K562 (cell line): Measurements from ENCODE around the gene ACAP3. TPM values are rescaled to one million over a fixed set of nuclear protein-coding genes. Genes with fewer than 3 reads are reported as not detected.

ENCODE experiments used
- CHD2 ChIP-seq: IDR thresholded peaks from 2 replicates; pipeline ENCODE4 v1.6.1; 2011; ENCODE audit warnings: low read depth, low read length
- ETV1 ChIP-seq: fragments of 450-650 bp; conservative IDR thresholded peaks from 2 replicates; pipeline ENCODE4 v1.6.1; 2016; ENCODE audit warnings: missing genetic modification characterization, control low read depth, low read depth, missing compliant biosample characterization
- FOXJ3 ChIP-seq: sonication (generic); formaldehyde crosslinking; IDR thresholded peaks from 2 replicates; pipeline ENCODE4 v1.4.0; 2020; ENCODE audit warnings: mild to moderate bottlenecking, missing genetic modification reagents
- FOXP1 ChIP-seq: sonication (generic); formaldehyde crosslinking; IDR thresholded peaks from 2 replicates; pipeline ENCODE4 v1.8.0; 2022; ENCODE audit warnings: mild to moderate bottlenecking, missing genetic modification reagents
- FUS ChIP-seq: fragments of 200-400 bp; formaldehyde crosslinking; optimal IDR thresholded peaks from 2 replicates; pipeline ENCODE3; 2017; ENCODE audit warnings: low read depth, low read length
- HDAC1 ChIP-seq, 2 experiments: fragments of 450-650 bp; IDR thresholded peaks; 2 replicates each; pipeline ENCODE4 v1.6.1; 2016 to 2017; ENCODE audit warnings: inconsistent platforms in 1 of 2, mild to moderate bottlenecking in 1 of 2, moderate library complexity in 1 of 2
- HEY1 ChIP-seq: fragments of 250-450 bp; sonication (Bioruptor Pico); IDR thresholded peaks from 2 replicates; pipeline ENCODE4 v1.5.0; 2020; ENCODE audit warnings: mild to moderate bottlenecking, moderate library complexity, borderline replicate concordance
- HNRNPL ChIP-seq: fragments of 200-400 bp; formaldehyde crosslinking; IDR thresholded peaks from 2 replicates; pipeline ENCODE4 v1.6.1; 2017; ENCODE audit warnings: low read depth, mild to moderate bottlenecking, low read length
- HNRNPLL ChIP-seq: fragments of 200-400 bp; formaldehyde crosslinking; IDR thresholded peaks from 2 replicates; pipeline ENCODE4 v1.6.1; 2017; ENCODE audit warnings: low read length, low read depth, mild to moderate bottlenecking; ENCODE audit not compliant: poor library complexity, severe bottlenecking
- HNRNPUL1 ChIP-seq: fragments of 200-400 bp; formaldehyde crosslinking; IDR thresholded peaks from 2 replicates; pipeline ENCODE4 v1.6.1; 2017; ENCODE audit warnings: low read length
- HOXB6 ChIP-seq: fragments of 250-450 bp; sonication (Bioruptor Pico); IDR thresholded peaks from 2 replicates; pipeline ENCODE4 v1.5.1; 2022; ENCODE audit warnings: mild to moderate bottlenecking, borderline replicate concordance
- MEF2D ChIP-seq: conservative IDR thresholded peaks from 2 replicates; pipeline ENCODE4 v1.6.1; 2016; ENCODE audit warnings: low read depth, missing genetic modification characterization, missing compliant biosample characterization
- MTF1 ChIP-seq: fragments of 250-450 bp; sonication (Bioruptor Pico); IDR thresholded peaks from 2 replicates; pipeline ENCODE4 v1.9.0; 2021; ENCODE audit warnings: moderate library complexity, mild to moderate bottlenecking, inconsistent platforms, borderline replicate concordance
- MXI1 ChIP-seq: IDR thresholded peaks from 2 replicates; pipeline ENCODE4 v1.6.1; 2011; ENCODE audit warnings: low read depth, mild to moderate bottlenecking, improper control_type of control experiment, low read length
- PTRF ChIP-seq: fragments of 450-650 bp; IDR thresholded peaks from 2 replicates; pipeline ENCODE4 v1.6.1; 2016; ENCODE audit warnings: mild to moderate bottlenecking, missing genetic modification characterization, missing compliant biosample characterization
- SIN3A ChIP-seq, 2 experiments: fragments of 150-350 bp in 1 of 2; IDR thresholded peaks; 2 replicates each; pipeline ENCODE4 v1.6.1; 2011 to 2016; ENCODE audit warnings: borderline replicate concordance in 2 of 2, low read depth in 2 of 2, low read length in 2 of 2, mild to moderate bottlenecking in 2 of 2, moderate library complexity in 2 of 2; ENCODE audit not compliant: control insufficient read depth in 1 of 2
- TBP ChIP-seq: optimal IDR thresholded peaks from 2 replicates; pipeline ENCODE3; 2011; ENCODE audit warnings: low read depth, low read length, improper control_type of control experiment
- TOE1 ChIP-seq, 2 experiments: fragments of 450-650 bp in 1 of 2; sonication (generic) in 1 of 2; formaldehyde crosslinking in 1 of 2; IDR thresholded peaks; 2 replicates each; pipeline versions ENCODE4 v1.7.1 to v1.8.0; 2016 to 2022; ENCODE audit warnings: borderline replicate concordance in 2 of 2, mild to moderate bottlenecking in 2 of 2, antibody characterized with exemption in 1 of 2, inconsistent platforms in 1 of 2, low read depth in 1 of 2, missing genetic modification reagents in 1 of 2, moderate library complexity in 1 of 2
- YBX1 ChIP-seq: fragments of 450-650 bp; IDR thresholded peaks from 2 replicates; pipeline ENCODE4 v1.7.1; 2016; ENCODE audit warnings: mild to moderate bottlenecking
- ZKSCAN3 ChIP-seq: fragments of 250-450 bp; sonication (Bioruptor Pico); IDR thresholded peaks from 2 replicates; pipeline ENCODE4 v1.4.0; 2020
- ZNF134 ChIP-seq: fragments of 250-450 bp; sonication (Bioruptor Pico); conservative IDR thresholded peaks from 2 replicates; pipeline ENCODE4 v1.4.0; 2020
- ZNF24 ChIP-seq: fragments of 450-650 bp; IDR thresholded peaks from 2 replicates; pipeline ENCODE4 v1.6.1; 2016
- polyA plus RNA-seq, 8 experiments: library from polyadenylated mRNA; depleted of rRNA in 4 of 8; stranded (reverse) in 5 of 8; unstranded in 3 of 8; fragments of >200 nt; fragmentation: Nextera tagmentation in 2 of 8; fragmentation: Illumina TruSeq in 1 of 8; extraction: Ambion mirVana in 2 of 8; extraction: Trizol in 1 of 8; gene quantifications; 2 replicates each; pipeline versions ENCODE4 v1.2.1 to v1.2.3, GENCODE V29; 2011 to 2014; ENCODE audit warnings: inconsistent platforms in 1 of 8, missing spikeins in 1 of 8
- total RNA-seq, 7 experiments: library from RNA; depleted of rRNA in 6 of 7; stranded (reverse); fragments of >200 nt in 6 of 7; fragmentation: Illumina TruSeq in 2 of 7; extraction: Trizol in 2 of 7; gene quantifications; 2 replicates each; pipeline versions ENCODE4 v1.2.1 to v1.2.3, GENCODE V29; 2011 to 2021; ENCODE audit warnings: low replicate concordance in 1 of 7
- TF ChIP-seq, protein P1 (sequence below): sonication (generic); formaldehyde crosslinking; IDR thresholded peaks from 2 replicates; pipeline ENCODE4 v1.8.1; 2022; ENCODE audit warnings: missing genetic modification reagents
- TF ChIP-seq, protein P2 (sequence below): sonication (generic); formaldehyde crosslinking; IDR thresholded peaks from 2 replicates; pipeline ENCODE4 v1.8.1; 2023; ENCODE audit warnings: mild to moderate bottlenecking, missing genetic modification reagents, moderate library complexity
- TF ChIP-seq, protein P3 (sequence below): fragments of 250-450 bp; sonication (Bioruptor Pico); IDR thresholded peaks from 2 replicates; pipeline ENCODE4 v1.5.0; 2020; ENCODE audit warnings: mild to moderate bottlenecking

ACAP3 gene
- total and polyA plus RNA-seq, 9 of the 15 experiments (the other 6 are each of a cell fraction or from before 2014, with no cell fraction given): 0.01 to 49.0 (median 12.0) TPM

DNA sequence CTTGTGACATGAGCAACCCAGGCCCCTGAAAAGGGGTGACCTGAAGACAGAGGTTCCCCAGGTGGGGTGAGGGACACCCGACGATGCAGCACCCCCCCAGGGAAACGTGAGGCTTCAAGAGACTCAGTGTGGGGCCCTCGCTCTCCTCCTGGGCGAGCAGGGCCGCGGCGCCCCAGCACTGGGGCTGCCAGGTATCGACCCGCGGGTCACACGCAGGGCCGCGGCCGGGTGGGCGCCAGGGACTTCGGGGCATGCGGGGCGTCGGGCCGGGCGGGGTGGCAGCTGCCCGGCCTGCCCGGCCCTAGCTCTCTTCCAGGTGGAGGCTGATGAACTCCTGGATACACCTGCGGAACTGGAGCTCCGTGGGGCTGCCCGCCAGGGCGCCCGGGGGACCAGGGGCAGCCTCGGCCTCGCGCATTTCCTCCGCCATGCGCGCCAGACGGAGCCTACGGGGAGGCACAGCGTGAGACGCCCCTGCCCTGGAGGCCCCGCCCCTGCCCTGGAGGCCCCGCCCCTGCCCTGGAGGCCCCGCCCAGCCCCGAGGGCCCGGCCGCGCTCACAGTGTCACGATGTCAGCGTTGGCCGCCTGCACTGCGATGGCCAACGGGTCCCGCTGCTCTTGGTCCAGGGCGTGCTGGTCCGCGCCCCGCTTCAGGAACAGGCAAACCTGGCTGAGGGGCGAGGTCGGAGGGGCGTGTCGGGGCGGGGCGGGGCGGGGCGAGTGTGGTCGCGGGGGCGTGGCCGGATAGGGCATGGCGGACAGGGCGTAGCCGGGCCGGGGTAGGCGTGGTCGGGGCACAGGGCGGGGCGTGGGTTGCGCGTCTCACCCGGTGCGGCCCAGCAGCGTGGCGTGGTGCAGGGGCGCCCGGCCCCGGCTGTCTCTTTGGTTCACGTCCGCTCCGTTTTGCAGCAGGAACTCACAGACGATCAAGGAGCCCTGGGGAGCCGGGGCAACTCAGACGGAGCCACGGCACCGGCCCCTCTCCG, 14.2 kb downstream of the ACAP3 start (continued):
- TF ChIP-seq HNRNPLL (no peak), SIN3A (IDR thresholded peaks at IDR 0.05; ENCODE audit: borderline replicate concordance in 2 of 2, control insufficient read depth in 1 of 2, low read depth in 2 of 2, low read length in 2 of 2) (0 out of 4 replicates have a peak, but pooled peaks of 1 of the 2 experiments have one; percentile 34), FUS (no peak), TBP (peak; percentile 25), HEY1 (no peak), MEF2D (tag) (no peak), PTRF (no peak), CHD2 (no peak), HNRNPUL1 (no peak), FOXP1 (CRISPR knock-in tag) (0 out of 2 replicates have a peak, but pooled peaks have one; percentile 16), TOE1 (IDR thresholded peaks at IDR 0.05; ENCODE audit: borderline replicate concordance) (no peak), TOE1 (CRISPR knock-in tag; IDR thresholded peaks at IDR 0.05; ENCODE audit: borderline replicate concordance, low read depth) (no peak), ZNF134 (CRISPR knock-in tag) (no peak), HDAC1 (IDR thresholded peaks at IDR 0.05) (peak in 1 of 2 experiments; percentile 49; a peak in 1 of 4 replicates), ZKSCAN3 (CRISPR knock-in tag) (no peak), ZNF24 (no peak), MTF1 (no peak), MXI1 (no peak), FOXJ3 (CRISPR knock-in tag) (no peak), ETV1 (no peak), HNRNPL (no peak; the same call in 1 of the 2 replicates), HOXB6 (CRISPR knock-in tag) (no peak), YBX1 (no peak)
- TF ChIP-seq, protein P1, sequence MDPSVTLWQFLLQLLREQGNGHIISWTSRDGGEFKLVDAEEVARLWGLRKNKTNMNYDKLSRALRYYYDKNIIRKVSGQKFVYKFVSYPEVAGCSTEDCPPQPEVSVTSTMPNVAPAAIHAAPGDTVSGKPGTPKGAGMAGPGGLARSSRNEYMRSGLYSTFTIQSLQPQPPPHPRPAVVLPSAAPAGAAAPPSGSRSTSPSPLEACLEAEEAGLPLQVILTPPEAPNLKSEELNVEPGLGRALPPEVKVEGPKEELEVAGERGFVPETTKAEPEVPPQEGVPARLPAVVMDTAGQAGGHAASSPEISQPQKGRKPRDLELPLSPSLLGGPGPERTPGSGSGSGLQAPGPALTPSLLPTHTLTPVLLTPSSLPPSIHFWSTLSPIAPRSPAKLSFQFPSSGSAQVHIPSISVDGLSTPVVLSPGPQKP: no peak
- TF ChIP-seq, protein P2, sequence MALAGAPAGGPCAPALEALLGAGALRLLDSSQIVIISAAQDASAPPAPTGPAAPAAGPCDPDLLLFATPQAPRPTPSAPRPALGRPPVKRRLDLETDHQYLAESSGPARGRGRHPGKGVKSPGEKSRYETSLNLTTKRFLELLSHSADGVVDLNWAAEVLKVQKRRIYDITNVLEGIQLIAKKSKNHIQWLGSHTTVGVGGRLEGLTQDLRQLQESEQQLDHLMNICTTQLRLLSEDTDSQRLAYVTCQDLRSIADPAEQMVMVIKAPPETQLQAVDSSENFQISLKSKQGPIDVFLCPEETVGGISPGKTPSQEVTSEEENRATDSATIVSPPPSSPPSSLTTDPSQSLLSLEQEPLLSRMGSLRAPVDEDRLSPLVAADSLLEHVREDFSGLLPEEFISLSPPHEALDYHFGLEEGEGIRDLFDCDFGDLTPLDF (CRISPR knock-in tag): no peak
- TF ChIP-seq, protein P3, sequence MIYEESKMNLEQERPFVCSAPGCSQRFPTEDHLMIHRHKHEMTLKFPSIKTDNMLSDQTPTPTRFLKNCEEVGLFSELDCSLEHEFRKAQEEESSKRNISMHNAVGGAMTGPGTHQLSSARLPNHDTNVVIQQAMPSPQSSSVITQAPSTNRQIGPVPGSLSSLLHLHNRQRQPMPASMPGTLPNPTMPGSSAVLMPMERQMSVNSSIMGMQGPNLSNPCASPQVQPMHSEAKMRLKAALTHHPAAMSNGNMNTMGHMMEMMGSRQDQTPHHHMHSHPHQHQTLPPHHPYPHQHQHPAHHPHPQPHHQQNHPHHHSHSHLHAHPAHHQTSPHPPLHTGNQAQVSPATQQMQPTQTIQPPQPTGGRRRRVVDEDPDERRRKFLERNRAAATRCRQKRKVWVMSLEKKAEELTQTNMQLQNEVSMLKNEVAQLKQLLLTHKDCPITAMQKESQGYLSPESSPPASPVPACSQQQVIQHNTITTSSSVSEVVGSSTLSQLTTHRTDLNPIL (CRISPR knock-in tag): no peak
